Activated naive CD4-positive, alpha-beta T cell treated with anti-CD3 and anti-CD28 coated beads, Interleukin-2, amount 50 U/mL, for 72 hours (primary cell): ENCODE data around the gene SNRNP70. TPM values are rescaled to one million over a fixed set of nuclear protein-coding genes. Genes with fewer than 3 reads are reported as not detected.

Experiments used
- ATAC-seq, 2 donors: fragments of 150-1000 bp; cut with Tn5 transposase; 2 replicates each; pipeline ENCODE4 v1.10.0; 2021; ENCODE audit warnings: mild to moderate bottlenecking in 2 of 2, moderate library complexity in 2 of 2
- DNase-seq, 2 donors: peaks; one replicate each; pipeline ENCODE4 v3.0.0; 2021 to 2022; ENCODE audit warnings: low spot score in 2 of 2
- H3K27ac Mint-ChIP-seq, 2 donors: one replicate each; pipeline ENCODE4 v1.8.0; 2022; ENCODE audit warnings: mild to moderate bottlenecking in 2 of 2, mixed read lengths in 2 of 2
- H3K36me3 Mint-ChIP-seq, 2 donors: one replicate each; pipeline ENCODE4 v1.8.0; 2022; ENCODE audit warnings: mixed read lengths in 2 of 2
- H3K9me3 Mint-ChIP-seq, 2 donors: one replicate each; pipeline ENCODE4 v1.8.0; 2022; ENCODE audit warnings: mixed read lengths in 2 of 2
- total RNA-seq, 2 donors: library from RNA; stranded (reverse); gene quantifications; one replicate each; pipeline ENCODE4 v1.2.3, GENCODE V29; 2022

Gene SNRNP70
- total RNA-seq, 2 donors from 2014 or later: 127 to 233 TPM

DNA sequence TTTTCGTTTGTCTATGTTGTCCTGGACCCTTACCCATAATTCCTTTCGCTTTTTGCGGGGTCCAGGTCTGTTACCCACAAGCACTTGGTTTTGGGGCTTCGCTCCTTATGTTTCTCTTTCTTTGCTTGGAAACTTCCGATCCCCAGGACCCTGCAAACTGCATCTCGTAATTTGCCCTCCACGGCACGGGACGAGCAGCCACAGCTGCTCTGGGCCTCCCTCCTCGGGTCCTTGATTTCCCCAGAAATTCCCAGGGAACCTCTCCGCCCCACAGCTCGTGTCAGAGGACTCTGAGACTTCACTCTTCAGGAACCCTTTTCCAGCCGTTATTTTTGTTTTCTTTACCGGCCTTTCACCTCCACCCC lies 599 bp downstream of the SNRNP70 start:
- DNase-seq (no peak), ATAC-seq (no peak)
- Mint-ChIP-seq H3K36me3 (peaks cover 28 to 31% of the 10 kb centered on the region in 2 donors), H3K9me3 (no peaks in the 10 kb centered on the region), H3K27ac (peak overlapping the region; percentile 94 to 100)

DNA sequence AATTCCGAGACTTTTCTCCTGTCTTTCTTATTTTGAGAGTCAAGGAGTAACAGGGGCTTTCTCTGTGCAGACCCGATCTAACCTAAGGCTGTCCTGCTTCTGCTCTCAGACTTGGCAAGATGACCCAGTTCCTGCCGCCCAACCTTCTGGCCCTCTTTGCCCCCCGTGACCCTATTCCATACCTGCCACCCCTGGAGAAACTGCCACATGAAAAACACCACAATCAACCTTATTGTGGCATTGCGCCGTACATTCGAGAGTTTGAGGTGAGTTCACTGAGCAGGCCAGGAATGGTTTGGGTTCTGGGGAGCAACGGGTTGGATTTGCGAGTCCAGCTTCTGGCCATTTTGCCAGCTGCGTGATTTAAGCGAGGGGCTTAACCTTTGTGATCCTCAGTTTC lies 1.0 kb downstream of the SNRNP70 start:
- Mint-ChIP-seq H3K9me3 (no peaks in the 10 kb centered on the region), H3K27ac (peak overlapping the region; percentile 94 to 100), H3K36me3 (peaks cover 31 to 32% of the 10 kb centered on the region in 2 donors)
- ATAC-seq (no peak), DNase-seq (no peak)

DNA sequence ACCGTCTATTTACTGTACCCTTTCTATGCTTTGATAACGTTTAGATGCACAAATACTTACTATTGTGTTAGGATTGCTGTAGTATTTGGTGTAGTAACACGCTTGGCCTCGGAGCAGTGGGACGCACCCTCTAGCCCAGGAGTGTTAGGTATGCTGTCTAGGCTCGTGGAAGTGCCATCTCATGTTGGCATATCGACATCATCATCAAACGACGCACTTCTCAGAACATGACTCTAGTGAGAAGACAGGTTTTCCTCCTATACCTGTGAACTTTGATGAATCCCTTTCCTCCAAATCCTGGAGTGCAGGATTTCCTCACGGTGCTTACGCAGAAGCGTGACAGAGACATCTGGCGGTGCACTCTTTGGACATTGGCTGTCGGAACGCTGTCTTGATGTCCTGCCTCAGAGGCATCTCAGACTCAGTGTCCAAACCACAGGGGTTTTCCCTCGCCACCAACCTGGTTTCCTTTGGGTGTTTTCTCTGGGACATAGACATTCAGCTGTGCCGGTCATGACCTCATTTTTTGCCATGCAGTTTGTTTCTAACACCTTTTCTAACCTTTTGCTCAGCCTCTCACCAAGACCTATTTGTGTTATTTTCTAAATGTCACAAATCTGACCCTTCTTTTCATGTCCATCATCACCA lies 6.3 kb downstream of the SNRNP70 start:
- Mint-ChIP-seq H3K36me3 (peaks cover 24 to 32% of the 10 kb centered on the region in 2 donors), H3K27ac (peak overlapping the region; percentile 29 to 63), H3K9me3 (no peaks in the 10 kb centered on the region)
- DNase-seq (no peak), ATAC-seq (peak in 1 of 2 donors; percentile 46)

DNA sequence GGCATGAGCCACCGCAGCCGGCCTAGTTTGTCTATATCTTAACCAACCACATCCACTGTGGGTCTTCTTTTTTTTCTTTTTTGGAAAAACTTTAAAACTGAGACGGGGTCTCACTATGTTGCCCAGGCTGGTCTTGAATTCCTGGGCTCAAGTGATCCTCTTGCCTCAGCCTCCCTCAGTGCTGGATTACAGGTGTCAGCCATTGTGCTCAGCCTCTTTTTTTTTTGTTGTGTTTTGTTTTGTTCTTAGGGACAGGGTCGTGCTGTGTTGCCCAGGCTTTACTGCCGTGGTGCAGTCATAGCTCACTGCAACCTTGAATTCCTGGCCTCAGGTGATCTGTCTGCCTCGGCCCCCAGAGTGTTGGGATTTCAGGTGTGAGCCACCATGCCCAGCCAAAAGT lies 7.4 kb downstream of the SNRNP70 start:
- H3K36me3 Mint-ChIP-seq: peaks cover 17 to 23% of the 10 kb centered on the region in 2 donors
- ATAC-seq: no peak
- no peaks in the 10 kb centered on the region for H3K9me3 Mint-ChIP-seq
- DNase-seq: no peak
- peak overlapping the region in 1 of 2 donors; percentile 17 for H3K27ac Mint-ChIP-seq

DNA sequence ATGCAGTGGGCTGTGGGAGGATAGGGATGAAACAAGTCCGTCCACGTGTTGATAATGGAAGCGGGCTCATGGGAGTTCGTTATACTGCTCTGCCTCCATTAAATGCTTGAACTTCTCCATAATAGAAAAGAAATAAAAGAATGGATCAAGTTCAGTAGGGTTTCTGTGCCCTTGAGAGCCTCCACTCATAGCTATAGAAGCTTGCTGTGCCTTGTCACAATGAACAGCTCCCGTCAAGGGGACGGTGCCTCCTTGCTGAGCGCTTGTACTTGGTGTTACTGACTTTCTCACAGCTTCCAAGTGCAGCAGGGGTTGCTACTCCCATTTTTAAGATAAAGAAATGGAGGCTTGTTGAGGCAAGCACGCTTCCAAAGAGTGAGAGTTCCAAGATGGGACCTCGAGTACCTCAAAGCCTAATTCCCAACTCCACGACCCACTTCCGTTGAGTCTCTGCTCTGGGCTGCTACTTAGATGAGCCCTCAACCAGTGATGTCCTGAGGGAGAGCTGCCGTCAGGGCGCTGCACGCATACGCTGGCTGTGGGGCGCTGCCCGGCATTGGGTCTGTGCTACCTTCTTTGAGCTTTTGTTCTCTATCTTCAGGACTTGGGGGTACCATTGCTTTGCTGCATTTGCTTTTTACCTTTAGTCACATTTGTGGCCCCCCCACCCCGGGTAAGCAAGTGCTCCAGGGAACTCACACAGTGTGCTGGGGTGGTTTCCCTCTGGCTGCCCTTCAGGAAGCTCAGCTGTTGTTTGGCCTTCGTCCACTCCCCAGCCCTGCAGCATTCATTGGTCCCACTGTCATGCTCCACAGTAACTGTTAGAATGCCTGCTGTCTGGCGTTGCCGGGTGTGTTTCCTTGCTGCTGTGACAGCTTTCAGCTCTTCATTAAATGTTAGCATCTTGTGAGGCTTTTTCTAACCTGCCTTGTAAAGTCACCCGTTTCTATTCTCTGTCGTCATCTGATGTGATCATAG lies 9.5 kb downstream of the SNRNP70 start:
- no peak for DNase-seq
- H3K9me3 Mint-ChIP-seq: no peaks in the 10 kb centered on the region

DNA sequence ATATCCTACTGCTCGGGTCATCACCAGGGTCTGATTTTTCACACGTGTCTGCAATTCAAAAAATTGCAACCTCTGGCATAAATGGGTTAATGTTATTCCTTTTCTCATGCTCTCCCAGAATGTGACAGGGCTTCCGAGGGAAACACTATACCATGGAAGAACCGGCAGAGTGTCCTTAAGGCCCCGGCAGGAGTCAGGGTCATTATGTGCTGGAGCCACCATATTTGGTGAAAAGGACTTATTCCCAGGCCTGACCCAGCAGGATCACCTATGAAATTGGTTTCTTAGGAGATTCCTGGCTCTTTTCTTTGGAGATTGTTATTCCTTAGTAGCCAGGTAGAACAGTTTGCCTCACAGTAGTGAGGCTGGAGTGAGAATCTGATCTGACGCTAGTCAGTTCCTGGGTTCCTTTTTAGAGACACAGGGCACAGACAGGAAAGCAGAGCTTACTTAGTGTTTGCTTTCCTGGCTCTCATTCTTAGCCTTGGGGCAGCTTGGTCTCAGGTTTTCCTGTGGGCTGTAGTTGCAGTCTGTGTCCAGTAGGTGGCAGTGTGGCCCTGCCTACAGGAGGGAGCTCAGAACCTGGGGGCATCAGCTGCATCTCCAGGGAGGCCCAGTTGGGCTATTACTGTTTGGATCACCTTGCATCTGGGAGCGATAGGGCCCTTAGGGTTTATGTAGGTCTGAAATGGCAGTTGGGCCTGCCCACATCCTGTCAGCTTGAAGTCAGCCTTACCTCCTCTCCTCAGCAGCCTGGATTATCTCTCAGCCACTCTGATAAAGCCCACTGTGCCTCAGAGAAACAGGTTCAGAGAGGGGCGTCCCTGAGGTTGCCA lies 12.4 kb downstream of the SNRNP70 start:
- Mint-ChIP-seq H3K27ac (no peak overlapping the region), H3K36me3 (peaks cover 6 to 22% of the 10 kb centered on the region in 2 donors), H3K9me3 (no peaks in the 10 kb centered on the region)
- peak; percentile 76 to 77 for ATAC-seq
- DNase-seq: peak; percentile 63 to 82

More for the DNA sequence above, 9.5 kb downstream of the SNRNP70 start:
- peak in 1 of 2 donors; percentile 16 for ATAC-seq
- Mint-ChIP-seq H3K27ac (peak overlapping the region; percentile 65 to 85), H3K36me3 (peaks cover 17 to 31% of the 10 kb centered on the region in 2 donors)

DNA sequence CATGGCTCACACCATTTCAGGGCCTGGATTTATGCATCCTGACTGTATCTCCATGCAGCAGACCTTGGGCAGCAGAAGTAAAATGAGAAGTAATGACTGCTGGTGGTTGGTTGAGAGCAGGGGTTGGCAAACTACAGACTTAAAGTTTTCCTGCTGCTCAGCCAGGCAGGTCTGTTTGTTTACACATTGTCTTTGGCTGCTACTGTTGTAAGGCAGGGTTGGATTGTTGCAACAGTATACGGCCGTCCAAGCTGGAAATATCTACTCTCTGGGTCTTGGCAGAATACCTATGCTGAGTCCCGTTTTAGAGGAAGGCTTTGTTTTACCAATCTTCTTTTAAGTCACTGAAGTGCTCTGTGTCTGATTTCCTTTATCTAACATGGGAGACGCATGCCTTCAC lies 13.5 kb downstream of the SNRNP70 start:
- H3K36me3 Mint-ChIP-seq: peaks cover 6 to 22% of the 10 kb centered on the region in 2 donors
- ATAC-seq: no peak

DNA sequence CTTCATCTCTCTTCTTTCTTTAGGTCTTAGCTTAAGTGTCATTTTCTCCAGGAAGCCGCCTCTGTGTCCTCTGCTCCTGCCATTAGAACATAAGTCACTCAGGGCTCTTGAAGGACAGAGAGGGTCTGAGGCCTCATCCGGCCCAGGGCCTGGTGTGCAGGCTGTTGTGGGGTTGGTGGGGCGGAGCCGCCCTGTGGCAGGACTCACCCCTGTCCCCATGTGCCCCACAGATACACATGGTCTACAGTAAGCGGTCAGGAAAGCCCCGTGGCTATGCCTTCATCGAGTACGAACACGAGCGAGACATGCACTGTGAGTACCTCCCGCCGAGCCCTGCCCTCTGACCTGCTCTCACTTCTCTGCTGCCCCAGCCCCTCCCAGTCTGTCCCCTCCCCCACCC lies 15.9 kb downstream of the SNRNP70 start:
- ATAC-seq (no peak), DNase-seq (no peak)
- peak overlapping the region; percentile 35 to 84 for H3K27ac Mint-ChIP-seq
- H3K36me3 Mint-ChIP-seq: peaks cover 6 to 22% of the 10 kb centered on the region in 2 donors
- H3K9me3 Mint-ChIP-seq: no peaks in the 10 kb centered on the region

More for the DNA sequence above, 13.5 kb downstream of the SNRNP70 start:
- no peaks in the 10 kb centered on the region for H3K9me3 Mint-ChIP-seq
- peak overlapping the region in 1 of 2 donors; percentile 29 for H3K27ac Mint-ChIP-seq
- no peak for DNase-seq

DNA sequence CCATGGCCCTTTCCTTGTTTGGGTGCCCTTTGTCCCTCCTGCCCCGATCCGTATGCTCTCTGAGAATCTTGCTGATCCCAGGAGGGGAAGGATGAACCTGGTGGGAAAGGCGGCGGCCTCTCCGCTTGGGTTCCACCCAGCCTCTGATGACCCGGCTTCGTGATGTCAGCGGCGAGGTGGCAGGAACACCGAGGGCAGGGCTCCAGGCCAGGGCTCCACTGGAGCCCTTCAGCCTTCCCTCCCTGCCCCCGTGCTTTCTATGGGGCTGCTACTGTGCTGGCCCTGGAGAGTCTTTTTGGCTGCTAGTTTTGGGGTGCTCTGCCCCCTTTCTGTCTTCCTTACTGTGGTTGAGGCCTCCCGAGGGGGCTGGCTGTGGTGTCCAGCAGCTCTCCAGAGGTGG lies 17.1 kb downstream of the SNRNP70 start:
- peak overlapping the region in 1 of 2 donors; percentile 55 for H3K27ac Mint-ChIP-seq
- no peak for ATAC-seq
- no peaks in the 10 kb centered on the region for H3K9me3 Mint-ChIP-seq
- peaks cover 15 to 31% of the 10 kb centered on the region in 2 donors for H3K36me3 Mint-ChIP-seq
- no peak for DNase-seq

DNA sequence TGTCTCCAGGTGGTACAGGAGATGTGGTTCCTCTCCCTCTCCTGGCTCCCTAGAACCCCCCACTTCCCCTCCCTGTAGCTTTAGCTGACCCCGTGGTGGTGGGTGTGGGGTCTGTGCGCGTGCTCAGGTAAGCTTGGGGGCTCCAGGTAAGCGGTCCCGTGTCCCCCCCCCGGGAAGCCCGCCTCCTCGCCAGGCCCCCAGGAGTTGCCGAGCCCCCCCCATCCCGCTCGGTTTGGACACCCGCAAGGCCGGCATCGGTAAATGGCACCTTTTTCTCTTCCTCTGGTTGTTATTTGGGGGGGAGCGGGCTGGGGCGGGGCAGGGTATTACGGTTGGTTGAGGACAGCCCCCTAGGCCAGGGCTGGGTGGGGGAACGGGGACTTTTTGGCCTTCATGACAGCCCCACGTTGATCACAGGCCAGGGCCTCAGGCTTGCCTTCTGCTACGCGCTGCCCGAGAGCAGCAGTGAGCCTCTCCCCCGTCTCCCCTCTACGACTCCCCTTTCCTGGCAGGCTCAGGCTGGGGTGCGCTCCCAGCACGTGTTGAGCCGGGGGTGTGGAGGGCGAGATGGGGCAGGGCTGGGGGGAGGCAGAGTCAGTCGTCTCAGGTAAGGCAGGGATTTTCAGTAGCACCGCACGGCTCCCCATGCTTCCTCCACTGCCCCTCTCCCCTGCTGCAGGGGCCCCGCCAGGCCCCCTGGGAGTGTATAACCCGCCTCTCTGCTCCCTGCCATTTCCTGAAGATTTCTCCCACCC lies 18.3 kb downstream of the SNRNP70 start:
- peaks cover 16 to 34% of the 10 kb centered on the region in 2 donors for H3K36me3 Mint-ChIP-seq
- H3K9me3 Mint-ChIP-seq: no peaks in the 10 kb centered on the region
- H3K27ac Mint-ChIP-seq: no peak overlapping the region
- ATAC-seq: no peak
- DNase-seq: no peak

DNA sequence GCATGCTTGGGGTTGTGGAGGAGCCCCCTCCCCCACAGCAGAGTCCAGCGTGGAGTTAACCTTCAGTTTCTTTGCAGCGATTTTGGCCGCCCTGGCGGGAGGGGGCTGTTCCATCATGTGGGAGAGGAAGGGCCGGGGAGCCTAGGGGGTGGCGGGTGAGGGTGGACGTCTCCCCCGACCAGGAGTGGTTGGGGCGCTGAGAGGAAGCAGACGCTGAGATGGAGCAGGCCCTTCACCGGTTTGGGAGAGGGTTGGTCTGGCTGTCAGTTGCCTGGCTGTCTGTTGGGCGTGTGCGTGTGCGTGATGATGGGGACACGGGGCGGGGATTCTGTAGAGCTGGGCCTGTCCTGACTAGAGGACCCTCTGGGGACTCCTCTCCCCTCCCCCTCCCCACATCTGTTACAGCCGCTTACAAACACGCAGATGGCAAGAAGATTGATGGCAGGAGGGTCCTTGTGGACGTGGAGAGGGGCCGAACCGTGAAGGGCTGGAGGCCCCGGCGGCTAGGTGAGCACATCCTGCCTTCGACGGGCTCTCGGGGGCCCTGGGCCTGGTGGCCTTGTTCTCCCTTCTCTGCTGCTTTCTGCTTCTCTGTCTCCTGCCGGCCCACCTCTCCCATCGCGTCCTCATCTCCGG lies 19.1 kb downstream of the SNRNP70 start:
- Mint-ChIP-seq H3K27ac (peak overlapping the region in 1 of 2 donors; percentile 94), H3K9me3 (no peaks in the 10 kb centered on the region), H3K36me3 (peaks cover 16 to 35% of the 10 kb centered on the region in 2 donors)
- ATAC-seq (no peak), DNase-seq (no peak)

DNA sequence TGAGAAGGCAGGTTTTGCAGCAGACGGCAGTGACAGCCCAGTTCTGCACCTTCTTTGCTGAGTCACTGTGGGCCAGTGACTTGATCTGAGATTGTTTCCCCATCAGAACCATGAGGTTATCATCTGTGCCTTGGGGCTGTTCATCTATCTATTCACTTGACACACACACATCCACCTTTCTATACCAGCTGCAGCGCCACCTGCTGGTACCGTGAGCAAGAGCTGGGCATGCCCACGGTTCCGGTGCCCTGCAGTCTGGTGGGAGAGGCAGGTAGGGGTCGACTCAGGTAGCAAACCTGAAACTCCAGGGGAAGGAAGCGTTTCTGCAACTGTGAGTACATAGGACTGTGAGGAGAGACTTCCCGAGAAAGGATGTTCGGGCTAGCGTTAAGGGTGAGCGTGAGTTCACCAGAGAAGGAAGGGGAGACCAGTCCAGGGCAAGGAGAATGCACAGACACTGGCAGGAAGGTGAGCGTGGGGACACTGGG lies 21.4 kb downstream of the SNRNP70 start:
- peak in 1 of 2 donors; percentile 70 for DNase-seq
- peaks cover 10 to 22% of the 10 kb centered on the region in 2 donors for H3K36me3 Mint-ChIP-seq
- peak; percentile 66 for ATAC-seq
- H3K9me3 Mint-ChIP-seq: no peaks in the 10 kb centered on the region
- peak overlapping the region; percentile 33 to 78 for H3K27ac Mint-ChIP-seq

DNA sequence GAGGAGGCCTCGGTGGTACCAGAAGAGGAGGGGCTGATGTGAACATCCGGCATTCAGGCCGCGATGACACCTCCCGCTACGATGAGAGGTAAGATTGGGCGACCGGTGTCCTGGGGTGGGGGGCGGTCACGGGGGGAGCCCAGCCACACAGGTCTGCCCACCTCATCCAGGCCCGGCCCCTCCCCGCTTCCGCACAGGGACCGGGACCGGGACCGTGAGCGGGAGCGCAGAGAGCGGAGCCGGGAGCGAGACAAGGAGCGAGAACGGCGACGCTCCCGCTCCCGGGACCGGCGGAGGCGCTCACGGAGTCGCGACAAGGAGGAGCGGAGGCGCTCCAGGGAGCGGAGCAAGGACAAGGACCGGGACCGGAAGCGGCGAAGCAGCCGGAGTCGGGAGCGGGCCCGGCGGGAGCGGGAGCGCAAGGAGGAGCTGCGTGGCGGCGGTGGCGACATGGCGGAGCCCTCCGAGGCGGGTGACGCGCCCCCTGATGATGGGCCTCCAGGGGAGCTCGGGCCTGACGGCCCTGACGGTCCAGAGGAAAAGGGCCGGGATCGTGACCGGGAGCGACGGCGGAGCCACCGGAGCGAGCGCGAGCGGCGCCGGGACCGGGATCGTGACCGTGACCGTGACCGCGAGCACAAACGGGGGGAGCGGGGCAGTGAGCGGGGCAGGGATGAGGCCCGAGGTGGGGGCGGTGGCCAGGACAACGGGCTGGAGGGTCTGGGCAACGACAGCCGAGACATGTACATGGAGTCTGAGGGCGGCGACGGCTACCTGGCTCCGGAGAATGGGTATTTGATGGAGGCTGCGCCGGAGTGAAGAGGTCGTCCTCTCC lies 22.6 kb downstream of the SNRNP70 start:
- DNase-seq (no peak), ATAC-seq (no peak)
- Mint-ChIP-seq H3K9me3 (no peaks in the 10 kb centered on the region), H3K27ac (no peak overlapping the region), H3K36me3 (peaks cover 10 to 22% of the 10 kb centered on the region in 2 donors)

DNA sequence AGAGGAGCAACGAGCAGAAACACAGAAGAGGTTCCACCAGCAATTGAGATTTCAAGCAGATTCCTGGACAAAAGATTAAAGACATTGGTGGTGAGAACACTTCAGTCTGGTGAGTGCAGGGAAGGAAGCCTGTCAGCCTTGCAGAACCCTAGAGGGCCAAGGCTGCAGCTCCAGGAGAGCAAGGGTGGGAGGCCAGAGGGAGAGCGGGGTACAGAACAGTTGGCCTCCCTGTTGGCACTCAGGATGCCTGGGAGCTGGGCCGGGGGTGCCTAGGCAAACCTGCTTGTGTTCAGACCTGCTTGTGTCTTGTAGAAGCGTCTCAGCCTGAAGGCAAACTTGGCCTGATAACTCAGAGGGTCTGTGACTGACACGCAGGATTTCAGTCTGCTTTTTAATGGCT lies 23.8 kb downstream of the SNRNP70 start:
- ATAC-seq (no peak), DNase-seq (no peak)
- peaks cover 10 to 22% of the 10 kb centered on the region in 2 donors for H3K36me3 Mint-ChIP-seq
- H3K27ac Mint-ChIP-seq: peak overlapping the region in 1 of 2 donors; percentile 1
- H3K9me3 Mint-ChIP-seq: no peaks in the 10 kb centered on the region
